ENCODE results near the gene PRR30. TPM values are rescaled to one million over a fixed set of nuclear protein-coding genes. Genes with fewer than 3 reads are reported as not detected.

The PRR30 gene
- total RNA-seq, 1 experiment from 2014 or later = not detected

- Histone ChIP-seq H3K36me3 (ENCODE audit: control insufficient read depth, insufficient read depth, low read length) (no peaks in the 10 kb centered on the region; the same call in 1 of the 2 replicates), H3K9me3 (no peaks in the 10 kb centered on the region), H3K4me3 (ENCODE audit: low read depth, low read length) (peak within 1 kb of the TSS; percentile 64), H3K27me3 (replicated peaks; ENCODE audit: control insufficient read depth, insufficient read depth, low read length) (no peaks in the 10 kb centered on the region), H3K4me1 (peaks cover 5% of the 10 kb centered on the region; the same call in 1 of the 2 replicates)
- intact Hi-C loops (cut with micrococcal nuclease; ENCODE audit: unreplicated experiment) = loop anchor here (2.0 kb wide), 1 partner anchor 35 kb away; no protein-coding TSS in a partner anchor
- DNase-seq = peak; percentile 97 to 99
- H3K4me3 Mint-ChIP-seq (ENCODE audit: unreplicated experiment) = peak within 1 kb of the TSS; percentile 86
- no TSS peak for BruUV-seq (replicated peaks)
- CTCF ChIA-PET = interaction anchor here (0.6 to 2.1 kb wide), 11 partner anchors 18 to 164 kb away, joined by 3 to 22 read pairs (median 4); partner anchors contain the start of genes ATRAID and SLC5A6
- POLR2A ChIA-PET = interaction anchor here (1.2 to 1.6 kb wide), 2 partner anchors 11 to 57 kb away, joined by 7 to 8 read pairs; partner anchors contain the start of gene ABHD1
- peaks cover 6% of the 10 kb centered on the region for H3K4me1 Mint-ChIP-seq (ENCODE audit: low read depth, unreplicated experiment)
- TF ChIP-seq CTCF (IDR thresholded peaks at IDR 0.05; ENCODE audit: insufficient read depth in 1 of 2, low read depth in 1 of 2, low read length in 1 of 2, severe bottlenecking in 1 of 2, unreplicated experiment in 1 of 2) = peak in 1 of 2 experiments; percentile 47
- peaks cover 35% of the 10 kb centered on the region for H3K36me3 Mint-ChIP-seq (ENCODE audit: insufficient read depth, unreplicated experiment)
- H3K27ac Mint-ChIP-seq (ENCODE audit: unreplicated experiment) = peak within 1 kb of the TSS; percentile 93
- H3K9me3 Mint-ChIP-seq (ENCODE audit: unreplicated experiment) = no peaks in the 10 kb centered on the region
- no peaks in the 10 kb centered on the region for H3K27me3 Mint-ChIP-seq (ENCODE audit: insufficient read depth, unreplicated experiment)
Measured at GRCh38 chr2:27133905-27134780, 5.1 kb downstream of the PRR30 start, which contains the start of gene PREB. Gene PREB (minus strand): TSS chr2:27134636. CDS start chr2:27134421, 215 bp downstream.

- Mint-ChIP-seq H3K27me3 (ENCODE audit: insufficient read depth, unreplicated experiment) (no peaks in the 10 kb centered on the region), H3K4me1 (ENCODE audit: low read depth, unreplicated experiment) (peaks cover 6% of the 10 kb centered on the region), H3K4me3 (ENCODE audit: unreplicated experiment) (peak overlapping the region; percentile 86), H3K27ac (ENCODE audit: unreplicated experiment) (peak overlapping the region; percentile 93), H3K9me3 (ENCODE audit: unreplicated experiment) (no peaks in the 10 kb centered on the region), H3K36me3 (ENCODE audit: insufficient read depth, unreplicated experiment) (peaks cover 35% of the 10 kb centered on the region)
- ChIA-PET CTCF (interaction anchor here (0.6 to 2.1 kb wide), 9 partner anchors 19 to 187 kb away, joined by 3 to 22 read pairs (median 4); no protein-coding TSS in a partner anchor), POLR2A (interaction anchor here (1.6 kb wide), 1 partner anchor 58 kb away, joined by 7 read pairs; no protein-coding TSS in a partner anchor)
- intact Hi-C loops (cut with micrococcal nuclease; ENCODE audit: unreplicated experiment) = no loop called here
- TSS peak; percentile 47 for BruUV-seq (replicated peaks)
- no peaks in the 10 kb centered on the region; the same call in 1 of the 2 replicates for H3K36me3 ChIP-seq (ENCODE audit: control insufficient read depth, insufficient read depth, low read length)
- H3K27me3 ChIP-seq (replicated peaks; ENCODE audit: control insufficient read depth, insufficient read depth, low read length) = no peaks in the 10 kb centered on the region
- TF ChIP-seq CTCF (IDR thresholded peaks at IDR 0.05; ENCODE audit: insufficient read depth in 1 of 2, low read depth in 1 of 2, low read length in 1 of 2, severe bottlenecking in 1 of 2, unreplicated experiment in 1 of 2) = no peak
- peaks cover 5% of the 10 kb centered on the region; the same call in 1 of the 2 replicates for H3K4me1 ChIP-seq
- H3K4me3 ChIP-seq (ENCODE audit: low read depth, low read length) = peak overlapping the region; percentile 64
- DNase-seq = no peak
- H3K9me3 ChIP-seq = no peaks in the 10 kb centered on the region
Measured at GRCh38 chr2:27133195-27133875, 5.9 kb downstream of the PRR30 start.

GRCh38 chr2:27131429-27131828, 7.8 kb downstream of the PRR30 start:
- CTCF ChIA-PET = no interaction called here
- H3K9me3 Mint-ChIP-seq (ENCODE audit: unreplicated experiment) = no peaks in the 10 kb centered on the region
- Histone ChIP-seq H3K27me3 (replicated peaks; ENCODE audit: control insufficient read depth, insufficient read depth, low read length) (no peaks in the 10 kb centered on the region), H3K9me3 (no peaks in the 10 kb centered on the region), H3K4me1 (peaks cover 9% of the 10 kb centered on the region), H3K4me3 (ENCODE audit: low read depth, low read length) (no peak overlapping the region), H3K36me3 (ENCODE audit: control insufficient read depth, insufficient read depth, low read length) (no peaks in the 10 kb centered on the region; the same call in 1 of the 2 replicates)
- DNase-seq = no peak
- no TSS peak for BruUV-seq (replicated peaks)
- peaks cover 9% of the 10 kb centered on the region for H3K4me1 Mint-ChIP-seq (ENCODE audit: low read depth, unreplicated experiment)
- H3K27ac Mint-ChIP-seq (ENCODE audit: unreplicated experiment) = no peak overlapping the region
- POLR2A ChIA-PET = no interaction called here
- no peak overlapping the region for H3K4me3 Mint-ChIP-seq (ENCODE audit: unreplicated experiment)
- H3K36me3 Mint-ChIP-seq (ENCODE audit: insufficient read depth, unreplicated experiment) = peaks cover 28% of the 10 kb centered on the region
- no peak for TF ChIP-seq CTCF (IDR thresholded peaks at IDR 0.05; ENCODE audit: insufficient read depth in 1 of 2, low read depth in 1 of 2, low read length in 1 of 2, severe bottlenecking in 1 of 2, unreplicated experiment in 1 of 2)
- intact Hi-C loops (cut with micrococcal nuclease; ENCODE audit: unreplicated experiment) = no loop called here
- no peaks in the 10 kb centered on the region for H3K27me3 Mint-ChIP-seq (ENCODE audit: insufficient read depth, unreplicated experiment)
